OCI-LY7 (cell line): ENCODE results near the gene HOXA7. TPM values are rescaled to one million over a fixed set of nuclear protein-coding genes. Genes with fewer than 3 reads are reported as not detected.

Experiments
- BruUV-seq: library from RNA; stranded (reverse); fragments of 400-500 nt; replicated peaks from 2 replicates; lab custom pipeline; 2021; lab: Mats Ljungman, UMichigan
- CTCF ChIA-PET: fragments of 300-600 bp; sonication (Branson Sonifier 250); formaldehyde crosslinking; loops from one replicate; lab custom pipeline; 2022; ENCODE audit warnings: antibody characterized with exemption; ENCODE audit not compliant: unreplicated experiment; lab: Charles Lee
- POLR2A ChIA-PET: fragments of 300-600 bp; sonication (Branson Sonifier 250); formaldehyde crosslinking; loops from one replicate; lab custom pipeline; 2022; ENCODE audit warnings: antibody characterized with exemption; lab: Charles Lee
- DNase-seq: peaks from one replicate; pipeline ENCODE4 v3.0.0-alpha.2; 2015; ENCODE audit warnings: low spot score
- H2AFZ ChIP-seq: fragments of 200-600 bp; sonication (generic), shearing (Covaris generic); 2 replicates; pipeline ENCODE4 v1.6.1; 2014; ENCODE audit warnings: mild to moderate bottlenecking, antibody characterized with exemption, low read length, moderate library complexity
- H3K27ac ChIP-seq: fragments of 200-600 bp; sonication (generic); 2 replicates; pipeline ENCODE4 v1.5.1; 2014; ENCODE audit warnings: mixed run types, low read depth, mild to moderate bottlenecking, moderate library complexity, low read length, inconsistent platforms; ENCODE audit not compliant: poor library complexity, severe bottlenecking
- H3K36me3 ChIP-seq: fragments of 200-600 bp; sonication (generic); 2 replicates; pipeline ENCODE4 v1.6.1; 2014; ENCODE audit warnings: mild to moderate bottlenecking, antibody characterized with exemption, low read length, moderate library complexity, mixed read lengths; ENCODE audit not compliant: insufficient read depth
- H3K4me1 ChIP-seq: fragments of 200-600 bp; sonication (generic); 2 replicates; pipeline ENCODE4 v1.5.1; 2014; ENCODE audit warnings: mild to moderate bottlenecking, low read length; ENCODE audit not compliant: insufficient read depth, poor library complexity, severe bottlenecking
- H3K4me2 ChIP-seq: fragments of 200-600 bp; sonication (generic); 2 replicates; pipeline ENCODE4 v1.6.1; 2014; ENCODE audit warnings: mild to moderate bottlenecking, low read length
- H3K4me3 ChIP-seq: fragments of 200-600 bp; sonication (generic); 2 replicates; pipeline ENCODE4 v1.5.1; 2014; ENCODE audit warnings: mild to moderate bottlenecking, low read depth, low read length; ENCODE audit not compliant: poor library complexity, severe bottlenecking
- H3K79me2 ChIP-seq: fragments of 200-600 bp; sonication (generic); 2 replicates; pipeline ENCODE4 v1.6.1; 2016; ENCODE audit warnings: low read depth, mild to moderate bottlenecking, low read length, moderate library complexity, mixed read lengths; ENCODE audit not compliant: insufficient read depth
- H3K9me2 ChIP-seq: fragments of 200-600 bp; sonication (generic); 2 replicates; pipeline ENCODE4 v1.6.1; 2016; ENCODE audit warnings: mild to moderate bottlenecking, low read length, mixed read lengths; ENCODE audit not compliant: insufficient read depth
- H3K9me3 ChIP-seq: fragments of 200-600 bp; sonication (generic); 2 replicates; pipeline ENCODE4 v1.6.1; 2014; ENCODE audit warnings: mild to moderate bottlenecking, mixed run types, low read length, mixed read lengths
- H4K20me1 ChIP-seq: fragments of 200-600 bp; sonication (generic); 2 replicates; pipeline ENCODE4 v1.6.1; 2014; ENCODE audit warnings: mild to moderate bottlenecking, antibody characterized with exemption, low read length, moderate library complexity, mixed read lengths; ENCODE audit not compliant: insufficient read depth
- EZH2phosphoT487 ChIP-seq: fragments of 200-600 bp; sonication (generic); IDR thresholded peaks from 2 replicates; pipeline ENCODE4 v1.6.1; 2018; ENCODE audit warnings: low read depth, borderline replicate concordance, mild to moderate bottlenecking, mixed run types, antibody characterized with exemption, low read length, moderate library complexity, mixed read lengths
- intact Hi-C: fragments of 100-400 bp; cut with micrococcal nuclease; formaldehyde crosslinking; loops from one replicate; pipeline ENCODE4 v1.10.0; 2022; ENCODE audit not compliant: unreplicated experiment
- total RNA-seq, 2 experiments: library from RNA; depleted of rRNA in 1 of 2; stranded (reverse); fragments of >200 nt in 1 of 2; shearing (Covaris generic) in 1 of 2; gene quantifications; 2 replicates each; pipeline ENCODE4 v1.2.3, GENCODE V29; 2014 to 2022
- TF ChIP-seq, protein P1 (sequence below): fragments of 200-600 bp; sonication (generic); conservative IDR thresholded peaks from 2 replicates; pipeline ENCODE4 v1.5.1; 2014; ENCODE audit warnings: mild to moderate bottlenecking, antibody characterized with exemption, low read length, moderate library complexity, mixed read lengths

The HOXA7 gene
- total RNA-seq, 2 experiments from 2014 or later, result 1.2 to 6.0 TPM

GRCh38 chr7:27187475-27188385 is 31.3 kb upstream of the HOXA7 start:
- H3K36me3 ChIP-seq, result no peaks in the 10 kb centered on the region
- no peak overlapping the region for H3K27ac ChIP-seq
- no peaks in the 10 kb centered on the region for H3K4me1 ChIP-seq
- no peak overlapping the region for H2AFZ ChIP-seq
- H3K4me3 ChIP-seq, result no peak overlapping the region
- TF ChIP-seq EZH2phosphoT487, result no peak
- TF ChIP-seq, protein P1, sequence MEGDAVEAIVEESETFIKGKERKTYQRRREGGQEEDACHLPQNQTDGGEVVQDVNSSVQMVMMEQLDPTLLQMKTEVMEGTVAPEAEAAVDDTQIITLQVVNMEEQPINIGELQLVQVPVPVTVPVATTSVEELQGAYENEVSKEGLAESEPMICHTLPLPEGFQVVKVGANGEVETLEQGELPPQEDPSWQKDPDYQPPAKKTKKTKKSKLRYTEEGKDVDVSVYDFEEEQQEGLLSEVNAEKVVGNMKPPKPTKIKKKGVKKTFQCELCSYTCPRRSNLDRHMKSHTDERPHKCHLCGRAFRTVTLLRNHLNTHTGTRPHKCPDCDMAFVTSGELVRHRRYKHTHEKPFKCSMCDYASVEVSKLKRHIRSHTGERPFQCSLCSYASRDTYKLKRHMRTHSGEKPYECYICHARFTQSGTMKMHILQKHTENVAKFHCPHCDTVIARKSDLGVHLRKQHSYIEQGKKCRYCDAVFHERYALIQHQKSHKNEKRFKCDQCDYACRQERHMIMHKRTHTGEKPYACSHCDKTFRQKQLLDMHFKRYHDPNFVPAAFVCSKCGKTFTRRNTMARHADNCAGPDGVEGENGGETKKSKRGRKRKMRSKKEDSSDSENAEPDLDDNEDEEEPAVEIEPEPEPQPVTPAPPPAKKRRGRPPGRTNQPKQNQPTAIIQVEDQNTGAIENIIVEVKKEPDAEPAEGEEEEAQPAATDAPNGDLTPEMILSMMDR, result no peak
- H4K20me1 ChIP-seq, result no peaks in the 10 kb centered on the region
- intact Hi-C loops, result no loop called here
- no TSS peak for BruUV-seq
- no peak overlapping the region for H3K4me2 ChIP-seq
- ChIA-PET POLR2A (interaction anchor here (0.6 kb wide), 1 partner anchor 338 kb away, joined by 4 read pairs; no protein-coding TSS in a partner anchor), CTCF (no interaction called here)
- no peaks in the 10 kb centered on the region for H3K9me3 ChIP-seq
- no peaks in the 10 kb centered on the region for H3K79me2 ChIP-seq
- DNase-seq, result no peak
- no peaks in the 10 kb centered on the region for H3K9me2 ChIP-seq

DNA sequence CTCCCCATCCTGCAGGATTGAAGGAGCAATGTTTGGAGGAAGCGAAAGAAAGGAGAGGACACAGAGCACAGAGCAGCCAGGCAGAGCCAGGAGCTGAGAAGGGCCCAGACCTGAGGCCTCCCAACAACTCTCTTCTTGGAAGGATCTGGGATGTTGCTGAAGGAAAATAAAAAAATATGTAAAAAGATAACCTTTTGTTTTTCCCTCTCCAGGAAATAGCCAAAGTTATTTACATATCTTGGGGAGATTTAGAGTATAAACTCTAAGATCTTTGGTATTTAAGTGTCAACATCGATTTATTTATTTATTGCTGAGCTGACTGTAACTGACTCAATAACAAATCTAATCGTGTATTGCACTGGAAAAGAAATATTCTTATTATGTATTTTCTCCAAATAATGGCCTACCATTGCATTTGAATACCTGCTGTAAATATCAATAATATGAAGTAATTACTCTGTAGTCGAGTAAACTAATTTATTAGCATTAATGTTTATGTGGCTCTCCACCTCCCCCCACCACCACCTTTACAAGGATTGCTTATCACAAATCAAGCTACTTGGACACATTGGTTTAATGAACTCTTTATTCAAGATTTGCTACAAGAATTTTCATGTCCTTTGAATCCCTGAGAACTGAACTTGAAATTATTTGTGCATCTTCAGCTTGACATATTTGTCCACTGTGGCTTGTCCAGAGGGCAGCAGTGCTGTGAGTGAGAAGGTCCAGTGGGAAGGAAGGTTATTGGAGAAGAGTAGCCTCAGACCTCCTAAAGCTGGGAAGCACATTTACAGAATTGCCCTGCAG is 30.4 kb upstream of the HOXA7 start:
- Histone ChIP-seq H3K4me3 (no peak overlapping the region), H3K9me3 (no peaks in the 10 kb centered on the region), H3K27ac (no peak overlapping the region), H3K4me2 (no peak overlapping the region), H3K4me1 (no peaks in the 10 kb centered on the region), H3K36me3 (no peaks in the 10 kb centered on the region), H2AFZ (no peak overlapping the region), H3K79me2 (no peaks in the 10 kb centered on the region), H4K20me1 (no peaks in the 10 kb centered on the region), H3K9me2 (no peaks in the 10 kb centered on the region)
- ChIA-PET CTCF (no interaction called here), POLR2A (interaction anchor here (0.6 kb wide), 1 partner anchor 337 kb away, joined by 4 read pairs; no protein-coding TSS in a partner anchor)
- TF ChIP-seq EZH2phosphoT487, result no peak
- intact Hi-C loops, result no loop called here
- DNase-seq, result no peak
- BruUV-seq, result no TSS peak

DNA sequence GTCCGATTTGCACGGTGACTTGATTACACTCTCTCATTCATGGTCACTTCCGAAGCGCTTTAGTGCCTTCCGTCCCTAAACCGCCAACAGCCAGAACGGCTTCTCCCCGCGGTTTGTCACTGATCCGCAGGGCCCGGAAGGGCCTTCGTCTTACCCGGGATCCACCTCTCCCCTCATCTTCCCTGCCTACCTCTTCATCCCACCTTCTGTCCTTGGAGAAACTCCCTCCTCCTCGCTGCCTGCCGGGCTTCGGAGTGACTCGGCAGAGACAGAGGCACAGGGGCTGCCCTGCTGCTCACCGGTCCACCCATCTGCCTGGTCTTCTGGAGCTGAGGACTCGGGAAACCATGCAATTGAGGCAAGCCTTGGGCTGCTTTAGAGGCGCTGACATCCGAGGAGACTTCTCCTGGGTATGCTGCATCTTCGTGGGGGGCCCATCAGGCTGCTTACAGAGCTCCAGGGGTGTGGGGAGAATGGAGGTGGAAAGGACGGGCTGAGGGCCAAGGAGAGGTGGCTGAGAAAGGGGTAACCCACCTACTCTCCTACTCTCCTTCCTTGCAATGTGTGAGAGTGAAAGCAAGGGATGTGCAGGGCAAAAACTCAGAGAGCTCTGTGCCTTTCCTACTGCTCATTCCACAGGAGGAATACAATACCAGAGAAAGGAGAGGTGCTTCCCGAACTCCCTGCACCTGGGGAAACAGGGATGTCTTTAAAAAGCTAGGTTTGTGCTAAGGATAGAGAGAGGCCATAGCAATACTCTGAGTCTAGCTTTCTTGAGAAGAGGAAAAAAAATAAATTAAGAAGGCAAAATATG is 29.6 kb upstream of the HOXA7 start:
- Histone ChIP-seq H2AFZ (no peak overlapping the region), H3K27ac (no peak overlapping the region), H4K20me1 (no peaks in the 10 kb centered on the region), H3K9me2 (no peaks in the 10 kb centered on the region), H3K79me2 (no peaks in the 10 kb centered on the region), H3K36me3 (no peaks in the 10 kb centered on the region), H3K4me2 (no peak overlapping the region), H3K4me3 (no peak overlapping the region), H3K9me3 (no peaks in the 10 kb centered on the region), H3K4me1 (no peaks in the 10 kb centered on the region)
- intact Hi-C loops, result no loop called here
- ChIA-PET CTCF (no interaction called here), POLR2A (interaction anchor here (0.6 to 0.8 kb wide), 3 partner anchors 92 to 506 kb away, joined by 3 read pairs; no protein-coding TSS in a partner anchor)
- DNase-seq, result no peak
- TF ChIP-seq EZH2phosphoT487, result no peak
- TF ChIP-seq, protein P1, result no peak
- BruUV-seq, result no TSS peak
